Glutamatergic neuron (in vitro differentiated cells): Measurements from ENCODE around the gene SUCLG1. TPM values are rescaled to one million over a fixed set of nuclear protein-coding genes. Genes with fewer than 3 reads are reported as not detected.

Experiments
- DNase-seq: peaks from one replicate; pipeline ENCODE4 v3.0.0; 2022
- H3K27ac Mint-ChIP-seq: one replicate; pipeline ENCODE4 v1.8.0; 2020; ENCODE audit warnings: mild to moderate bottlenecking, mixed read lengths, inconsistent platforms; ENCODE audit not compliant: unreplicated experiment
- H3K27me3 Mint-ChIP-seq: one replicate; pipeline ENCODE4 v1.8.0; 2020; ENCODE audit warnings: mild to moderate bottlenecking, moderate library complexity, mixed read lengths, inconsistent platforms; ENCODE audit not compliant: unreplicated experiment
- H3K36me3 Mint-ChIP-seq: one replicate; pipeline ENCODE4 v1.8.0; 2020; ENCODE audit warnings: mild to moderate bottlenecking, mixed read lengths, inconsistent platforms; ENCODE audit not compliant: unreplicated experiment
- H3K4me1 Mint-ChIP-seq: one replicate; pipeline ENCODE4 v1.8.0; 2020; ENCODE audit warnings: mild to moderate bottlenecking, low read depth, mixed read lengths, inconsistent platforms; ENCODE audit not compliant: unreplicated experiment
- H3K4me3 Mint-ChIP-seq: one replicate; pipeline ENCODE4 v1.8.0; 2020; ENCODE audit warnings: mild to moderate bottlenecking, mixed read lengths, inconsistent platforms; ENCODE audit not compliant: unreplicated experiment
- H3K9me3 Mint-ChIP-seq: one replicate; pipeline ENCODE4 v1.8.0; 2020; ENCODE audit warnings: mild to moderate bottlenecking, moderate library complexity, mixed read lengths, inconsistent platforms; ENCODE audit not compliant: unreplicated experiment
- total RNA-seq: library from RNA; stranded (reverse); fragmentation: NEBNext Ultra II Directional; extraction: Animal tissue kit (Norgen Biotek cat#: 25700); gene quantifications from one replicate; pipeline ENCODE4 v1.2.1, GENCODE V29; 2021; ENCODE audit not compliant: unreplicated experiment
- TF ChIP-seq, protein P1 (sequence below): fragments of 200-600 bp; sonication (generic); IDR thresholded peaks from one replicate; pipeline ENCODE4 v1.5.0; 2021; ENCODE audit not compliant: partially characterized antibody, unreplicated experiment

The SUCLG1 gene
- total RNA-seq, 1 donor from 2014 or later: 68.5 TPM

GRCh38 chr2:84425310-84425709 lies 33.8 kb downstream of the SUCLG1 start:
- TF ChIP-seq, protein P1, sequence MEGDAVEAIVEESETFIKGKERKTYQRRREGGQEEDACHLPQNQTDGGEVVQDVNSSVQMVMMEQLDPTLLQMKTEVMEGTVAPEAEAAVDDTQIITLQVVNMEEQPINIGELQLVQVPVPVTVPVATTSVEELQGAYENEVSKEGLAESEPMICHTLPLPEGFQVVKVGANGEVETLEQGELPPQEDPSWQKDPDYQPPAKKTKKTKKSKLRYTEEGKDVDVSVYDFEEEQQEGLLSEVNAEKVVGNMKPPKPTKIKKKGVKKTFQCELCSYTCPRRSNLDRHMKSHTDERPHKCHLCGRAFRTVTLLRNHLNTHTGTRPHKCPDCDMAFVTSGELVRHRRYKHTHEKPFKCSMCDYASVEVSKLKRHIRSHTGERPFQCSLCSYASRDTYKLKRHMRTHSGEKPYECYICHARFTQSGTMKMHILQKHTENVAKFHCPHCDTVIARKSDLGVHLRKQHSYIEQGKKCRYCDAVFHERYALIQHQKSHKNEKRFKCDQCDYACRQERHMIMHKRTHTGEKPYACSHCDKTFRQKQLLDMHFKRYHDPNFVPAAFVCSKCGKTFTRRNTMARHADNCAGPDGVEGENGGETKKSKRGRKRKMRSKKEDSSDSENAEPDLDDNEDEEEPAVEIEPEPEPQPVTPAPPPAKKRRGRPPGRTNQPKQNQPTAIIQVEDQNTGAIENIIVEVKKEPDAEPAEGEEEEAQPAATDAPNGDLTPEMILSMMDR: no peak
- no peaks in the 10 kb centered on the region for H3K27me3 Mint-ChIP-seq
- H3K9me3 Mint-ChIP-seq: no peaks in the 10 kb centered on the region
- no peaks in the 10 kb centered on the region for H3K4me1 Mint-ChIP-seq
- H3K4me3 Mint-ChIP-seq: no peak overlapping the region
- H3K27ac Mint-ChIP-seq: no peak overlapping the region
- DNase-seq: no peak
- no peaks in the 10 kb centered on the region for H3K36me3 Mint-ChIP-seq

DNA sequence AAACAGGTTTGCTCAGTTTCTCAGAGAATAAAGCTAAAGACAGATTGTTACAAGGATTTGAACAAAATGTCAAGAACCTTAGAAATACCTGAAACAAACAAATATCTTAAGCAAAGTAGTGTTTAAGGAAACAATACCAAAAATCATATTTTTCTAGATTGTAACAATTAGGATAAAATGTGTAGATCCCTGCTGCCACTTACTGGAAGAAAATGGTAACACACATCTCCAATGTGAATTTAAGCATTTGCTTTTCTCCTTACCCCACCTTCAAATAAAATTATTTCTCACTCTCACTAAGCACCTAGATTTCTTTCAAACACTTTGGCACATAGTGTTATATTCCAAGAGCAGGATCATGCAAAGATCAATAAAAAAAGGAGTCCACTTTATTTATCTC lies 34.9 kb downstream of the SUCLG1 start:
- H3K27ac Mint-ChIP-seq: no peak overlapping the region
- TF ChIP-seq, protein P1: peak; percentile 65
- no peak for DNase-seq
- H3K4me3 Mint-ChIP-seq: no peak overlapping the region
- H3K36me3 Mint-ChIP-seq: no peaks in the 10 kb centered on the region
- no peaks in the 10 kb centered on the region for H3K4me1 Mint-ChIP-seq
- H3K9me3 Mint-ChIP-seq: no peaks in the 10 kb centered on the region
- no peaks in the 10 kb centered on the region for H3K27me3 Mint-ChIP-seq

GRCh38 chr2:84421791-84422190 lies 37.3 kb downstream of the SUCLG1 start:
- TF ChIP-seq, protein P1: no peak
- H3K27ac Mint-ChIP-seq: no peak overlapping the region
- no peaks in the 10 kb centered on the region for H3K4me1 Mint-ChIP-seq
- no peaks in the 10 kb centered on the region for H3K9me3 Mint-ChIP-seq
- no peaks in the 10 kb centered on the region for H3K36me3 Mint-ChIP-seq
- H3K27me3 Mint-ChIP-seq: no peaks in the 10 kb centered on the region
- no peak for DNase-seq
- H3K4me3 Mint-ChIP-seq: no peak overlapping the region

DNA sequence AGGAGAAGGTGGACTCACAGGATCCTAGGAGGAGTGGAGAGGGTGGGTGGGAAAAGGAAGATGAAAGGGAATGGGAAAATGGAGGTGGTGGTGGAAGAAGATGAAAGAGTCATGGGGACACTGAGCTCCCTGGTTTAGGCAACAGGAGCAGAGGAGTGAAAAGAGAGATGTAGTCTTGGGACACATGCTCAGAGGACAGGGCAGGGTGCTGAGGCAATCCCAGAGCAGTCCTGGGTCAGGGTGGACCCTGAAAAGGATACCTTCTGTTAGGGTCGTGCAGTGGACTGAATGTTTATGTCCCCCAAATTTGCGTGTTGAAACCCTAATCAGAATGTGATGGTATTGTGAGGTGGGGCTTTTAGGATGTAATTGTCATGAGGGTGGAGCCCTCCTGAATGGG lies 37.9 kb downstream of the SUCLG1 start:
- no peak for DNase-seq
- no peaks in the 10 kb centered on the region for H3K4me1 Mint-ChIP-seq
- no peaks in the 10 kb centered on the region for H3K27me3 Mint-ChIP-seq
- no peak overlapping the region for H3K4me3 Mint-ChIP-seq
- no peaks in the 10 kb centered on the region for H3K36me3 Mint-ChIP-seq
- TF ChIP-seq, protein P1: no peak
- H3K9me3 Mint-ChIP-seq: no peaks in the 10 kb centered on the region
- no peak overlapping the region for H3K27ac Mint-ChIP-seq

- TF ChIP-seq, protein P1: no peak
- H3K27ac Mint-ChIP-seq: no peak overlapping the region
- no peaks in the 10 kb centered on the region for H3K36me3 Mint-ChIP-seq
- DNase-seq: no peak
- H3K9me3 Mint-ChIP-seq: no peaks in the 10 kb centered on the region
- no peaks in the 10 kb centered on the region for H3K27me3 Mint-ChIP-seq
- H3K4me3 Mint-ChIP-seq: no peak overlapping the region
- no peaks in the 10 kb centered on the region for H3K4me1 Mint-ChIP-seq
These were observed 41.5 kb downstream of the SUCLG1 start for GRCh38 chr2:84417453-84418145.
